WTC11 (cell line): Measurements from ENCODE around the gene NEURL3. TPM values are rescaled to one million over a fixed set of nuclear protein-coding genes. Genes with fewer than 3 reads are reported as not detected.

Experiments
- ATAC-seq: fragments of 200-7000 bp; cut with Tn5 transposase; 2 replicates; pipeline ENCODE4 v1.10.0; 2021; ENCODE audit warnings: mild to moderate bottlenecking, moderate library complexity
- CTCF ChIA-PET: fragments of 300-600 bp; sonication (Branson Sonifier 250); formaldehyde crosslinking; loops from one replicate; lab custom pipeline; 2021; ENCODE audit warnings: antibody characterized with exemption; lab: Charles Lee
- POLR2A ChIA-PET: fragments of 350-600 bp; sonication (Branson Sonifier 250); formaldehyde crosslinking; loops from one replicate; lab custom pipeline; 2021; ENCODE audit warnings: antibody characterized with exemption; lab: Charles Lee
- DNase-seq: peaks from one replicate; pipeline ENCODE4 v3.0.0; 2021; ENCODE audit warnings: low spot score
- H3K27ac Mint-ChIP-seq: 2 replicates; pipeline ENCODE4 v1.8.0; 2021; ENCODE audit warnings: mixed read lengths
- H3K27me3 Mint-ChIP-seq: 2 replicates; pipeline ENCODE4 v1.8.0; 2021; ENCODE audit warnings: low read depth, mild to moderate bottlenecking, moderate library complexity, mixed read lengths
- H3K36me3 Mint-ChIP-seq: 2 replicates; pipeline ENCODE4 v1.8.0; 2021; ENCODE audit warnings: mixed read lengths
- H3K4me1 Mint-ChIP-seq: 2 replicates; pipeline ENCODE4 v1.8.0; 2022; ENCODE audit warnings: mixed read lengths
- H3K4me3 Mint-ChIP-seq: 2 replicates; pipeline ENCODE4 v1.8.0; 2021; ENCODE audit warnings: mild to moderate bottlenecking, moderate library complexity, mixed read lengths
- H3K9me3 Mint-ChIP-seq: 2 replicates; pipeline ENCODE4 v1.8.0; 2021; ENCODE audit warnings: mixed read lengths
- ATF2 ChIP-seq: sonication (generic); formaldehyde crosslinking; IDR thresholded peaks from 2 replicates; pipeline ENCODE4 v1.8.1; 2022; ENCODE audit warnings: low read depth, missing genetic modification reagents, borderline replicate concordance
- CBFB ChIP-seq: sonication (generic); formaldehyde crosslinking; IDR thresholded peaks from 2 replicates; pipeline ENCODE4 v1.8.1; 2022; ENCODE audit warnings: mild to moderate bottlenecking, low read depth, missing genetic modification reagents
- CDX4 ChIP-seq: fragments of 250-450 bp; sonication (Bioruptor Pico); IDR thresholded peaks from 2 replicates; pipeline ENCODE4 v1.9.0; 2021; ENCODE audit warnings: moderate library complexity, mild to moderate bottlenecking, inconsistent platforms, borderline replicate concordance
- CREB1 ChIP-seq: sonication (generic); formaldehyde crosslinking; IDR thresholded peaks from 2 replicates; pipeline ENCODE4 v1.8.0; 2023; ENCODE audit warnings: mild to moderate bottlenecking, missing genetic modification reagents
- CREM ChIP-seq: sonication (generic); formaldehyde crosslinking; IDR thresholded peaks from 2 replicates; pipeline ENCODE4 v1.8.1; 2022; ENCODE audit warnings: mild to moderate bottlenecking, missing genetic modification reagents, moderate library complexity
- GABPB1 ChIP-seq: sonication (generic); formaldehyde crosslinking; IDR thresholded peaks from 2 replicates; pipeline ENCODE4 v1.8.1; 2023; ENCODE audit warnings: mild to moderate bottlenecking, missing genetic modification reagents
- GRHL2 ChIP-seq: fragments of 250-450 bp; sonication (Bioruptor Pico); IDR thresholded peaks from 2 replicates; pipeline ENCODE4 v1.8.0; 2022; ENCODE audit warnings: mild to moderate bottlenecking, moderate library complexity; ENCODE audit not compliant: insufficient replicate concordance, severe bottlenecking
- GTF2I ChIP-seq: fragments of 250-450 bp; sonication (Bioruptor Pico); conservative IDR thresholded peaks from 2 replicates; pipeline ENCODE4 v1.4.0; 2021; ENCODE audit warnings: mild to moderate bottlenecking
- HMGA2 ChIP-seq: fragments of 250-450 bp; sonication (Bioruptor Pico); IDR thresholded peaks from 2 replicates; pipeline ENCODE4 v1.4.0; 2021; ENCODE audit warnings: mild to moderate bottlenecking, moderate library complexity
- KAT7 ChIP-seq: sonication (generic); formaldehyde crosslinking; IDR thresholded peaks from 2 replicates; pipeline ENCODE4 v1.8.1; 2023; ENCODE audit warnings: missing genetic modification reagents, mild to moderate bottlenecking, borderline replicate concordance
- NFATC4 ChIP-seq: fragments of 250-450 bp; sonication (Bioruptor Pico); IDR thresholded peaks from 2 replicates; pipeline ENCODE4 v1.9.0; 2021; ENCODE audit warnings: mild to moderate bottlenecking
- NFE2L1 ChIP-seq: sonication (generic); formaldehyde crosslinking; IDR thresholded peaks from 2 replicates; pipeline ENCODE4 v1.8.1; 2023; ENCODE audit warnings: missing genetic modification reagents
- RORB ChIP-seq: fragments of 250-450 bp; sonication (Bioruptor Pico); IDR thresholded peaks from 2 replicates; pipeline ENCODE4 v1.9.0; 2021; ENCODE audit warnings: mild to moderate bottlenecking
- ZNF138 ChIP-seq: sonication (generic); formaldehyde crosslinking; conservative IDR thresholded peaks from 2 replicates; pipeline ENCODE4 v1.8.1; 2022; ENCODE audit warnings: mild to moderate bottlenecking, moderate library complexity, missing genetic modification reagents
- ZNF423 ChIP-seq: fragments of 250-450 bp; sonication (Bioruptor Pico); IDR thresholded peaks from 2 replicates; pipeline ENCODE4 v2.1.2; 2022; ENCODE audit warnings: mild to moderate bottlenecking, moderate library complexity
- total RNA-seq: library from RNA; stranded (reverse); gene quantifications from 3 replicates; pipeline ENCODE4 v1.2.3, GENCODE V29; 2021
- TF ChIP-seq, protein P1 (sequence below): fragments of 250-450 bp; sonication (Bioruptor Pico); IDR thresholded peaks from 2 replicates; pipeline ENCODE4 v1.9.0; 2021; ENCODE audit warnings: mild to moderate bottlenecking
- TF ChIP-seq, protein P2 (sequence below): sonication (generic); formaldehyde crosslinking; IDR thresholded peaks from 2 replicates; pipeline ENCODE4 v1.8.0; 2023; ENCODE audit warnings: missing genetic modification reagents
- TF ChIP-seq, protein P3 (sequence below): sonication (generic); formaldehyde crosslinking; IDR thresholded peaks from 2 replicates; pipeline ENCODE4 v1.8.1; 2022; ENCODE audit warnings: low read depth, mild to moderate bottlenecking, moderate library complexity, missing genetic modification reagents, borderline replicate concordance
- TF ChIP-seq, protein P4 (sequence below): sonication (generic); formaldehyde crosslinking; IDR thresholded peaks from 2 replicates; pipeline ENCODE4 v1.8.0; 2022; ENCODE audit warnings: missing genetic modification reagents

NEURL3 gene
- total RNA-seq, 1 experiment from 2014 or later: not detected

GRCh38 chr2:96511851-96512250 lies 6.7 kb upstream of the NEURL3 start:
- Mint-ChIP-seq H3K27me3 (peaks cover 36% of the 10 kb centered on the region), H3K4me3 (no peak overlapping the region), H3K9me3 (peaks cover 9% of the 10 kb centered on the region), H3K4me1 (peaks cover 10% of the 10 kb centered on the region), H3K27ac (no peak overlapping the region), H3K36me3 (peaks cover 6% of the 10 kb centered on the region)
- TF ChIP-seq GABPB1 (CRISPR knock-in tag) (no peak), ZNF138 (CRISPR knock-in tag) (no peak), KAT7 (no peak), ZNF423 (CRISPR knock-in tag) (no peak), GRHL2 (CRISPR knock-in tag) (no peak), CREM (CRISPR knock-in tag) (no peak), RORB (CRISPR knock-in tag) (no peak), HMGA2 (no peak), ATF2 (no peak), GTF2I (no peak), CREB1 (CRISPR knock-in tag) (no peak), NFATC4 (CRISPR knock-in tag) (no peak), NFE2L1 (no peak), CBFB (CRISPR knock-in tag) (no peak), CDX4 (no peak)
- TF ChIP-seq, protein P1, sequence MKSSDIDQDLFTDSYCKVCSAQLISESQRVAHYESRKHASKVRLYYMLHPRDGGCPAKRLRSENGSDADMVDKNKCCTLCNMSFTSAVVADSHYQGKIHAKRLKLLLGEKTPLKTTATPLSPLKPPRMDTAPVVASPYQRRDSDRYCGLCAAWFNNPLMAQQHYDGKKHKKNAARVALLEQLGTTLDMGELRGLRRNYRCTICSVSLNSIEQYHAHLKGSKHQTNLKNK (CRISPR knock-in tag): no peak
- TF ChIP-seq, protein P2, sequence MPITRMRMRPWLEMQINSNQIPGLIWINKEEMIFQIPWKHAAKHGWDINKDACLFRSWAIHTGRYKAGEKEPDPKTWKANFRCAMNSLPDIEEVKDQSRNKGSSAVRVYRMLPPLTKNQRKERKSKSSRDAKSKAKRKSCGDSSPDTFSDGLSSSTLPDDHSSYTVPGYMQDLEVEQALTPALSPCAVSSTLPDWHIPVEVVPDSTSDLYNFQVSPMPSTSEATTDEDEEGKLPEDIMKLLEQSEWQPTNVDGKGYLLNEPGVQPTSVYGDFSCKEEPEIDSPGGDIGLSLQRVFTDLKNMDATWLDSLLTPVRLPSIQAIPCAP (CRISPR knock-in tag): no peak
- TF ChIP-seq, protein P3, sequence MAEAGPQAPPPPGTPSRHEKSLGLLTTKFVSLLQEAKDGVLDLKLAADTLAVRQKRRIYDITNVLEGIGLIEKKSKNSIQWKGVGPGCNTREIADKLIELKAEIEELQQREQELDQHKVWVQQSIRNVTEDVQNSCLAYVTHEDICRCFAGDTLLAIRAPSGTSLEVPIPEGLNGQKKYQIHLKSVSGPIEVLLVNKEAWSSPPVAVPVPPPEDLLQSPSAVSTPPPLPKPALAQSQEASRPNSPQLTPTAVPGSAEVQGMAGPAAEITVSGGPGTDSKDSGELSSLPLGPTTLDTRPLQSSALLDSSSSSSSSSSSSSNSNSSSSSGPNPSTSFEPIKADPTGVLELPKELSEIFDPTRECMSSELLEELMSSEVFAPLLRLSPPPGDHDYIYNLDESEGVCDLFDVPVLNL (CRISPR knock-in tag): no peak
- TF ChIP-seq, protein P4, sequence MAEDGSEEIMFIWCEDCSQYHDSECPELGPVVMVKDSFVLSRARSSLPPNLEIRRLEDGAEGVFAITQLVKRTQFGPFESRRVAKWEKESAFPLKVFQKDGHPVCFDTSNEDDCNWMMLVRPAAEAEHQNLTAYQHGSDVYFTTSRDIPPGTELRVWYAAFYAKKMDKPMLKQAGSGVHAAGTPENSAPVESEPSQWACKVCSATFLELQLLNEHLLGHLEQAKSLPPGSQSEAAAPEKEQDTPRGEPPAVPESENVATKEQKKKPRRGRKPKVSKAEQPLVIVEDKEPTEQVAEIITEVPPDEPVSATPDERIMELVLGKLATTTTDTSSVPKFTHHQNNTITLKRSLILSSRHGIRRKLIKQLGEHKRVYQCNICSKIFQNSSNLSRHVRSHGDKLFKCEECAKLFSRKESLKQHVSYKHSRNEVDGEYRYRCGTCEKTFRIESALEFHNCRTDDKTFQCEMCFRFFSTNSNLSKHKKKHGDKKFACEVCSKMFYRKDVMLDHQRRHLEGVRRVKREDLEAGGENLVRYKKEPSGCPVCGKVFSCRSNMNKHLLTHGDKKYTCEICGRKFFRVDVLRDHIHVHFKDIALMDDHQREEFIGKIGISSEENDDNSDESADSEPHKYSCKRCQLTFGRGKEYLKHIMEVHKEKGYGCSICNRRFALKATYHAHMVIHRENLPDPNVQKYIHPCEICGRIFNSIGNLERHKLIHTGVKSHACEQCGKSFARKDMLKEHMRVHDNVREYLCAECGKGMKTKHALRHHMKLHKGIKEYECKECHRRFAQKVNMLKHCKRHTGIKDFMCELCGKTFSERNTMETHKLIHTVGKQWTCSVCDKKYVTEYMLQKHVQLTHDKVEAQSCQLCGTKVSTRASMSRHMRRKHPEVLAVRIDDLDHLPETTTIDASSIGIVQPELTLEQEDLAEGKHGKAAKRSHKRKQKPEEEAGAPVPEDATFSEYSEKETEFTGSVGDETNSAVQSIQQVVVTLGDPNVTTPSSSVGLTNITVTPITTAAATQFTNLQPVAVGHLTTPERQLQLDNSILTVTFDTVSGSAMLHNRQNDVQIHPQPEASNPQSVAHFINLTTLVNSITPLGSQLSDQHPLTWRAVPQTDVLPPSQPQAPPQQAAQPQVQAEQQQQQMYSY: no peak
- ATAC-seq (no peak), DNase-seq (no peak)
- ChIA-PET POLR2A (interaction anchor here (0.6 kb wide), 1 partner anchor 177 kb away, joined by 4 read pairs; no protein-coding TSS in a partner anchor), CTCF (interaction anchor here (1.0 to 7.5 kb wide), 7 partner anchors 15 to 105 kb away, joined by 3 to 127 read pairs (median 7); no protein-coding TSS in a partner anchor)
